Smooth muscle cell (in vitro differentiated cells): ENCODE measurements around the gene USP4. TPM values are rescaled to one million over a fixed set of nuclear protein-coding genes. Genes with fewer than 3 reads are reported as not detected.

Experiments used
- DNase-seq: peaks from one replicate; lab custom pipeline; 2025; ENCODE audit not compliant: unreplicated experiment; lab: John Stamatoyannopoulos, UW
- H2AFZ ChIP-seq: fragments of 200-600 bp; sonication (generic); 2 replicates; pipeline ENCODE4 v1.6.0; 2016; ENCODE audit warnings: antibody characterized with exemption, low read depth, mild to moderate bottlenecking
- H3F3A ChIP-seq: fragments of 200-600 bp; sonication (generic); 2 replicates; pipeline ENCODE4 v1.6.0; 2017; ENCODE audit warnings: antibody characterized with exemption, low read depth
- H3K27ac ChIP-seq: fragments of 200-600 bp; sonication (generic); 2 replicates; pipeline ENCODE4 v1.5.1; 2016; ENCODE audit warnings: low read depth, mild to moderate bottlenecking
- H3K27me3 ChIP-seq: fragments of 200-600 bp; sonication (generic); 2 replicates; pipeline ENCODE4 v1.6.1; 2016; ENCODE audit warnings: low read depth, mild to moderate bottlenecking
- H3K36me3 ChIP-seq: fragments of 200-600 bp; sonication (generic); 2 replicates; pipeline ENCODE4 v1.5.1; 2016; ENCODE audit warnings: low read depth
- H3K4me1 ChIP-seq: fragments of 200-600 bp; sonication (generic); 2 replicates; pipeline ENCODE4 v1.5.1; 2016; ENCODE audit warnings: low read depth
- H3K4me2 ChIP-seq: fragments of 200-600 bp; sonication (generic); 2 replicates; pipeline ENCODE4 v1.6.0; 2016; ENCODE audit warnings: mild to moderate bottlenecking
- H3K4me3 ChIP-seq: fragments of 200-600 bp; sonication (generic); 2 replicates; pipeline ENCODE4 v1.5.1; 2016; ENCODE audit warnings: mild to moderate bottlenecking
- H3K79me2 ChIP-seq: fragments of 200-600 bp; sonication (generic); 2 replicates; pipeline ENCODE4 v1.6.0; 2016; ENCODE audit warnings: low read depth, mild to moderate bottlenecking
- H3K9ac ChIP-seq: fragments of 200-600 bp; sonication (generic); 2 replicates; pipeline ENCODE4 v1.6.0; 2016; ENCODE audit warnings: low read depth
- H3K9me3 ChIP-seq: fragments of 200-600 bp; sonication (generic); replicated peaks from 2 replicates; pipeline ENCODE4 v1.5.1; 2016; ENCODE audit warnings: low read depth
- H4K20me1 ChIP-seq: fragments of 200-600 bp; sonication (generic); 2 replicates; pipeline ENCODE4 v1.6.0; 2016; ENCODE audit warnings: low read depth
- WGBS: methylation state at CpG from one replicate; pipeline ENCODE4 v1.1.7; 2016; ENCODE audit warnings: low lambda C conversion rate; 5-methylcytosine and 5-hydroxymethylcytosine counted together
- polyA plus RNA-seq: library from polyadenylated mRNA; unstranded; fragments of >200 nt; fragmentation: Nextera tagmentation; extraction: Ambion mirVana; gene quantifications from 2 replicates; pipeline ENCODE4 v1.2.1, GENCODE V29; 2016
- total RNA-seq: library from RNA; depleted of rRNA; stranded (reverse); fragments of >200 nt; gene quantifications from 2 replicates; pipeline ENCODE4 v1.2.3, GENCODE V29; 2014
- TF ChIP-seq, protein P1 (sequence below): fragments of 200-600 bp; sonication (generic); IDR thresholded peaks from 2 replicates; pipeline ENCODE4 v1.5.1; 2017; ENCODE audit warnings: borderline replicate concordance, mild to moderate bottlenecking, antibody characterized with exemption; ENCODE audit not compliant: insufficient read depth, poor library complexity, severe bottlenecking

Gene USP4
- total and polyA plus RNA-seq, 2 experiments from 2014 or later, result 25.6 to 28.3 TPM

GRCh38 chr3:49313896-49314688, 25.8 kb downstream of the USP4 start:
- Histone ChIP-seq H3F3A (no peaks in the 10 kb centered on the region), H3K9ac (no peak overlapping the region), H3K27ac (no peak overlapping the region), H4K20me1 (no peaks in the 10 kb centered on the region), H3K4me1 (no peaks in the 10 kb centered on the region), H3K4me3 (no peak overlapping the region), H3K79me2 (no peaks in the 10 kb centered on the region), H3K36me3 (peaks cover 10% of the 10 kb centered on the region), H2AFZ (no peak overlapping the region), H3K9me3 (no peaks in the 10 kb centered on the region), H3K4me2 (no peak overlapping the region), H3K27me3 (no peaks in the 10 kb centered on the region)
- TF ChIP-seq, protein P1, sequence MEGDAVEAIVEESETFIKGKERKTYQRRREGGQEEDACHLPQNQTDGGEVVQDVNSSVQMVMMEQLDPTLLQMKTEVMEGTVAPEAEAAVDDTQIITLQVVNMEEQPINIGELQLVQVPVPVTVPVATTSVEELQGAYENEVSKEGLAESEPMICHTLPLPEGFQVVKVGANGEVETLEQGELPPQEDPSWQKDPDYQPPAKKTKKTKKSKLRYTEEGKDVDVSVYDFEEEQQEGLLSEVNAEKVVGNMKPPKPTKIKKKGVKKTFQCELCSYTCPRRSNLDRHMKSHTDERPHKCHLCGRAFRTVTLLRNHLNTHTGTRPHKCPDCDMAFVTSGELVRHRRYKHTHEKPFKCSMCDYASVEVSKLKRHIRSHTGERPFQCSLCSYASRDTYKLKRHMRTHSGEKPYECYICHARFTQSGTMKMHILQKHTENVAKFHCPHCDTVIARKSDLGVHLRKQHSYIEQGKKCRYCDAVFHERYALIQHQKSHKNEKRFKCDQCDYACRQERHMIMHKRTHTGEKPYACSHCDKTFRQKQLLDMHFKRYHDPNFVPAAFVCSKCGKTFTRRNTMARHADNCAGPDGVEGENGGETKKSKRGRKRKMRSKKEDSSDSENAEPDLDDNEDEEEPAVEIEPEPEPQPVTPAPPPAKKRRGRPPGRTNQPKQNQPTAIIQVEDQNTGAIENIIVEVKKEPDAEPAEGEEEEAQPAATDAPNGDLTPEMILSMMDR, result no peak
- WGBS, result 95% methylated on average over 1 of the region's 1 CpG
- no peak for DNase-seq

DNA sequence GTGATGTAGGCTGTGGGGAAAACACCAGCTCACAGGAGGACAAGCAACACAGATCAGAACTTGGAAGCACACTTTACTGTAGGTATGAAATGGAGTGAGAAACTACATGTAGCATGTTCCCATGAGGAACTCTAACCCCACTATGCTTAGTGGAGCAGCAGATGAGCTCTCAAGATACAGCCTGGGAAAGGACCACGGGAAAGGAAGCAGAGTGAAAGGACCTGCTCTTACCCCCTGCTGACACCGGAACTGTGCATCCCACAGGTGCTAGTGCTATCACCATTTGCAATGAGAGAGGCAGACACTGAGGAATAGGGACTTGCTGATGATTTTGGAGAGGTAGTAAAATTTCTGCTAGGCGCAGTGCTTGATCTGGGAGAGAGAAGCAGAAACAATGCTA, 28.6 kb downstream of the USP4 start:
- no peaks in the 10 kb centered on the region for H3K79me2 ChIP-seq
- H3K9me3 ChIP-seq, result no peaks in the 10 kb centered on the region
- H3K27ac ChIP-seq, result no peak overlapping the region
- H2AFZ ChIP-seq, result no peak overlapping the region
- H3K4me3 ChIP-seq, result no peak overlapping the region
- WGBS, result 97% methylated on average over 3 of the region's 3 CpGs
- H3K4me1 ChIP-seq, result no peaks in the 10 kb centered on the region
- TF ChIP-seq, protein P1, result no peak
- no peak for DNase-seq
- H3K9ac ChIP-seq, result no peak overlapping the region
- no peaks in the 10 kb centered on the region for H3K27me3 ChIP-seq
- peaks cover 6% of the 10 kb centered on the region for H3K36me3 ChIP-seq
- H3K4me2 ChIP-seq, result no peak overlapping the region
- no peaks in the 10 kb centered on the region for H4K20me1 ChIP-seq
- H3F3A ChIP-seq, result no peaks in the 10 kb centered on the region

GRCh38 chr3:49310677-49311076, 29.2 kb downstream of the USP4 start:
- no peak overlapping the region for H3K4me2 ChIP-seq
- 100% methylated on average over 1 of the region's 1 CpG for WGBS
- no peaks in the 10 kb centered on the region for H3K27me3 ChIP-seq
- H3K9me3 ChIP-seq, result no peaks in the 10 kb centered on the region
- TF ChIP-seq, protein P1, result no peak
- H3K36me3 ChIP-seq, result peaks cover 8% of the 10 kb centered on the region
- H3F3A ChIP-seq, result no peaks in the 10 kb centered on the region
- H3K27ac ChIP-seq, result no peak overlapping the region
- no peak overlapping the region for H3K9ac ChIP-seq
- H3K4me1 ChIP-seq, result no peaks in the 10 kb centered on the region
- H3K4me3 ChIP-seq, result no peak overlapping the region
- no peaks in the 10 kb centered on the region for H4K20me1 ChIP-seq
- H2AFZ ChIP-seq, result no peak overlapping the region
- no peaks in the 10 kb centered on the region for H3K79me2 ChIP-seq
- no peak for DNase-seq

DNA sequence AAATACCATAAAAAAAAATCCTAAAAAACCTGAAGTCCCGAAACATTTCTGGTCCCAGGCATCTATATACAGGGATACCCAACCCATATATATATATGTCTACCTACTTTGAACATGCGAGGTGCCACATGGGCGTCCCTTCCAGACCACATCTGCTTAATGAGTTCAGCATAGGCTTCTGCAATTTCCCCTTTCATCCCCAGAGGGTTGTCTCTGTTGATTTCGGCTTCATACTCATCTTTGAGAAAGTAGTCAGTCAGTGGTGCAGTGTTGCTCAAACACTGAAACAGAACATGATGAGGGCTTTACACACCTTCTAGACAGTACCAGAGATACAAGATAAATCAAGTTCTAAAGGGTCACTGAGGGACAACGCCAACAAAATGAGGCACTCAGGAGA, 34.2 kb downstream of the USP4 start:
- Histone ChIP-seq H3K9ac (no peak overlapping the region), H3K9me3 (no peaks in the 10 kb centered on the region), H3F3A (no peaks in the 10 kb centered on the region), H3K36me3 (peaks cover 12% of the 10 kb centered on the region), H4K20me1 (peaks cover 6% of the 10 kb centered on the region), H3K4me2 (no peak overlapping the region), H3K27ac (no peak overlapping the region), H3K4me3 (no peak overlapping the region), H2AFZ (no peak overlapping the region), H3K79me2 (no peaks in the 10 kb centered on the region), H3K27me3 (no peaks in the 10 kb centered on the region), H3K4me1 (no peaks in the 10 kb centered on the region)
- WGBS, result 98% methylated on average over 5 of the region's 5 CpGs
- DNase-seq, result no peak
- TF ChIP-seq, protein P1, result no peak
